Stimulated activated CD8-positive, alpha-beta memory T cell treated with anti-CD3 and anti-CD28 coated beads, Interleukin-4, amount 100 ng/mL, for 1 hour (primary cell): ENCODE measurements around the gene CNST.
"Not testable (repeated sequence)": the region's sequence is repeated elsewhere in the genome, so short reads cannot be mapped to it uniquely, and the experiment has no call there.

Experiments
- DNase-seq, 2 donors: peaks; one replicate each; pipeline ENCODE4 v3.0.0-alpha.2; 2020; ENCODE audit warnings: low read depth in 2 of 2, low spot score in 1 of 2

CNST gene

GRCh38 chr1:246618240-246618808 is 52.1 kb downstream of the CNST start:
- DNase-seq, result no peak

GRCh38 chr1:246622035-246622652 is 55.9 kb downstream of the CNST start:
- DNase-seq, result no peak

DNA sequence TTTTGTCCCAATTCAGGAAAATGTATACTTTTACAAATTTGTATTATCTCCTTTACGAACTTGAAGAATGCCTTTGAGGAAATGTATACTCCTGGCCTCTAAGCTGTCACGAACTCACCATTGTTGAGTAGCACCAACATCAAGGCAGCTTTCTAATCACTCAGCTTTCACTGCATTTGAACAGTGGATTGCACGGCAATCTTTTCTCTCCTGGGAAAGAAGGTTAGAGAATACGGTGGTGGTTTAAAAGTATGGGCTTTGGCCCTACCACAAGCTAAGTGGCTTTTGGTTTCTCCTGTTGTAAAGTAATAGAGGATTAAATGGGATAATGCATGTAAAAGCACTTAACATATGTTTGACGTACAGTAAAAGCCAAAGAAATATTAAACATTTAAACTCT is 57.8 kb downstream of the CNST start:
- no peak for DNase-seq

DNA sequence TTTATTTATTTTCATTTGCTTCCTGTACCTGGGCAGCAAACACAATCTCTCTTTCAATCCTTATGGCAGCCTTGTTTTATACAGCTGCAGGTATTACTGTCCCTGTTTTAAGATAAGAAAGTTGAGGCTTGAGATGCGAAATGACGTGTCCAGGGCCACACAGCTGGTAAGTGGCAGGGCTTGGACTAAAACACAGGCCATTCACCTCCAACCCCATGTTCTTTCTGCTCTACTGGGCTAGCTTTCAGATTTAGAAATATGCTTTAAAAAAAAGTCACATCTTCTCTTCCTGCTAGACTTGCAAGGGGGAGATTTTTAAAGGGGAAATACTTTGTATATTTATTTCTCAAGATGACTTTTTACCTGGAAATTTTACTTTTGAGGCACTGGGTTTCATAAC is 62.8 kb downstream of the CNST start:
- no peak for DNase-seq

GRCh38 chr1:246629976-246630375 is 63.7 kb downstream of the CNST start:
- no peak for DNase-seq

DNA sequence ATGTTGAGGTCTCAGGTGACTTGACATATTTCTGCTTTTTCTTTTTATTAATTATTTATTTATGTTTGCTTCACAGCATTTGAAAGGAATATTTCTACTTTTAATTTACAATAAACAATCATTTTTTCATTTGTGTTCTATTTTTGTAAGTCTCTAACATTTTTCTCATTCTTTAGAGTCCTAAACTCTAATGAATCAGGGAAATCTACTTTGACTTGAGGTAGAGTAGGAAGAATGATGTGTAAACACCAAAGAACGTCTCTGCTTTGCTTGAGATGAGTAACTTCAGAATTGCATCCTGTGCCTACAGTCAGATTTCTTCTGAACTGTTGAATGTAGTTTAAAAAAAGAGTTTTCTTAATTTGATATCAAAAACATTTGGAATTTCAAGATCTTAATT is 65.2 kb downstream of the CNST start:
- no peak for DNase-seq

- DNase-seq, result no peak
Observed at GRCh38 chr1:246632281-246633168, 66.3 kb downstream of the CNST start.

GRCh38 chr1:246634659-246635058 is 68.4 kb downstream of the CNST start:
- DNase-seq, result not testable (repeated sequence)

DNA sequence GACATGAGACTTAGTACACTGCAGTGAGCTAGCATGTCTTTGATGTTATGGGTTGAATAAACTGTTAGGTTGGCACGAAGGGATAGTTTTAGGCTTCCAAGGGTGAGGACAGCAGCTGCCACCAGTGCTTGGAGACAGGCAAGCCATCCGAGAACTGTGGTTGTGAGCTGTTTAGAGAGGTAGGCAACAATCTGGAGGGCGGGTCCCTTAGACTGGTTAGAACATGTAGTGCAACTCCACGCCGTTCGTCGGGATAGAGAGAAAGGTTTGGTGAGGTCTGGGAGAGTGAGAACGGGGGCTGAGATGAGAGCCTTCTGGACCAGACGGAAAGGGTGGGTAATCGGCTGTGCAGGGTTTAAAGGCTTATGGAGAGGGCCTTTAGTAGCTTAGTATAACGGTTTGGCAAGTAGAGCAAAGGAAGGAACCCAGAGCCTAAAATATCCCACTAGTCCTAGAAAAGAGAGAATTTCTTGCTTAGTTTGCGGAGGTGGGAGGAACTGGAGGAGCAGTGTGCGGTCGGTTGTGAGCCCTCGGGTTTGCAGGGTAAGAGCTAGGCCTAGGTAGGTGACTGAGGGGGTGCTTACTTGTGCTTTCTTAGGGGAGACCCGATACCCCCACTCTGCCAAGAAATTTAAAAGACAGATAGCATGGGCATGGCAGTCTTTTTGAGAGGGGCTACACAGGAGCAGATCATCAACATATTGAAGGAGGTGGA is 72.8 kb downstream of the CNST start:
- no peak for DNase-seq

DNA sequence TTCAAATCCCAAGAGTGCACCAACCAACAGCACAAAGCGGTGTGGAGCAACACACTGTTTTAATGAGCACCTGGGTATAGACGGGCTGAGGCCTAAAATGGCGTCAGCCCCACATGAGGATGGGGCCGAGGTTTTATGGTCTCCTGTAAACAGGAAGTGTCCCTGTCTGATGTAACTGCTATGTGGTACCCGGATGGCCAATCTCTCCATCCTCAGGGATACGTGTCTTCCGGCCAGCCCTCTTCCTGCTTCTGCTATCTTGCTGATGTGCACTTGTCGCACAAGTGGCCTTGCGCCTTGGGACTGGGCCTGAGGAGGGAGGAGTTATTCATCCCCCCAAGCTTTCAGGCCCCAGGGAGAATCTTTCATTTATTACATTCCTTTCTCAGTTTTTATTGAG is 73.5 kb downstream of the CNST start:
- DNase-seq, result no peak

- no peak for DNase-seq
Observed at GRCh38 chr1:246640747-246641146, 74.5 kb downstream of the CNST start.

- DNase-seq, result no peak
Observed at GRCh38 chr1:246641394-246641793, 75.1 kb downstream of the CNST start.

DNA sequence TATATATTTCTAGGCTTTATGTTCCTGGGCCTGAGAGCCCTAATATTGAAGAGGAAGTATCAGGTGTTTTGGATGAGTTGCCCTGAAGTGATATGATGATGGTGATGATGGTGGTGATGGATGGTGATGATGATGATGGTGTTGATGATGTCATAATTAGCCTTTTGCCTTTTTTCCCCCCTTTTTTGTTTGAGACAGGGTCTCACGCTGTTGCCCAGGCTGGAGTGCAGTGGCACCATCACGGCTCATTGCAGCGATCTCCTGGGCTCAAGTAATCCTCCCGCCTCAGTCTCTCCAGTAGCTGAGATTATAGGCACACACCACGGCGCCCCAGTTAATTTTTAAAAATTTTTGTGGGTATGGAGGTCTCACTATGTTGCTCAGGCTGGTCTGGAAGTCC is 76.5 kb downstream of the CNST start:
- DNase-seq, result no peak

- DNase-seq, result no peak
Observed at GRCh38 chr1:246647113-246647512, 80.9 kb downstream of the CNST start.

- no peak for DNase-seq
Observed at GRCh38 chr1:246647513-246647912, 81.3 kb downstream of the CNST start.

DNA sequence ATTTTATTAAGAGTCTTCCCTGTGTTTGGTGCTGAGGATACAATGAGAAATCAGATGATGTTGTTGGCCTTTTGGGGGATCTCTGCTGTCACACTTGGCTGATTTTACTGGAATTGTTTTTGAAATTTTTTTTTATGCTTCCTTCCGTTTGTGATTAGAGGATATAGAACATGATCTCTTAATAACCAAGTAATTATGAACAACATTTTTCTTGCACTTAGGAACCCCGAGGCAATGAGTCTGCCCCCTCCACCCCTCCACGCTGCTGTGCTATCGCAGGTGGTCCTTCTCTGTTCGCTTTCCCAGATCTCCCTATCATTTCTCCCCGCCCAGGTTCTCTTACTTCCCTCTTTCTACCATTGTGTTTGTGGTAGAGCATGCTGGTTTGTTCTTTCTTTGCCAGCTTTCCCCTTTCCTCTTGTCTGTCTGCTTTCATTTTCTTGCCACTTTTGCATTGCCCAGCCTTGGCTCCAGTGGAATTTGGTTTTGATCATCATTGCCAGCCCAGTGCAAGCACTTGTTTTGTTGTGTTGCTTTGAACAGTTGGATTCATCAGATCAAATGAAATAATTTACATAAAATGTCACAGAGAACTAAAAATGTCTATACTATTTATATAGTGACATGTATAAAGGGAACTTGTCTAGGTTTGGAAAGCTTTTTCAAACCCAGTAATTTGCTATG is 84.9 kb downstream of the CNST start:
- no peak for DNase-seq

DNA sequence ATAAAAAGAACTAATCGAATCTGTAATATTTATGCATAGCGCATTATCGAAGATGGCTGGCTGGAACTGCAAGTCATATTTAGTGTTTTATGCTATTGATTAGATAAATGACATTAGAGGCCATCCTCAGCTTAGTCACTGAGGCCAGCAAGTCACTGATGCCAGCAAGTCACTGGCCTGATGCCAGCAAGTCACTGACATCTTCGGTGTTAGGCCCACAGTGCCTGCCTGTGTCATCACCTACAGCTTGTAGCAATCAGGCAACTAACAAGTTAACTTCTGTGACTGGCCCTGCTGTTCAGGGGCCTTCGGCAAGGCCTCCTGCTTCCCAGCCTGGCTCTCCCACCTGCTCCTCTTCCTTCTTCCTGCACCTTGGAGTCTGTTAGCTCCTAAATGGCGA is 92.3 kb downstream of the CNST start:
- DNase-seq, result no peak

- no peak for DNase-seq
Observed at GRCh38 chr1:246659594-246660140, 93.4 kb downstream of the CNST start.

DNA sequence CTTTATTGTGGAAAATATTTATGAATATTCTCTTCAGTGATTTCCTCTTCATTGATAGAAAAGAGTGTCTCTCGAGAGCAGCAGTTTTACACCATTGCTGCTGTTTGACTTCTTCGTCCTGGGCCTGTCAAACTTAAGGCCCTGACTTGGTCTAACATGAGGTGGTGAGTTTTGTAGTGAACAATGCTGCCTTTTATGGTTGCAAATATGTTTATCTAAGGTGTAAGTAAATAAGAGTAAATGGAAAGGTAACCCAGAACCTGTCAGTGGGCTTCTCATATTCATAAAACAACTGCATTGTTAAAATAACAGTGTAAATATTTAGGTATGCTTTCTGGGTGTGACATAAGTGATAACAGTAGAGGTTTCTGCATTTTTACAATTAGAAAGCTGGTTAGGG is 95.2 kb downstream of the CNST start:
- no peak for DNase-seq

DNA sequence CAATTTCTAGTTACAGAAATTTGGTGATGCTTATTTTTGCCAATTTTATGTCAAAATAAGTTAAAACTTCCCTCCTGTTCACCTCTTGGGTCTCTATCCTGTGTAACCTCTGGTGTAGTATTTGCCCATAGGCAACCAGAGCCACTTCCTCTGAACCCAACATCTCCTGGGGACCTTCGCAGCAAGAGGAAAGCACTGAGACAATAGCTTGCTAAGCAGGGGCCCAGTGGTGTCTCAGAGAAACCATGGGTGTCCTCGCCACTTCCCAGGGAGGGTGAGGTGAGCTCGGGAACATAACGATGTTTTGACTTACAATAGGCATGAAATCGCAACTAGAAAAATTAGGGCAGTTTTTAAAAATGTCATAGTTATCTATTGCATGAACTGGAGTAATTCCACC is 101.5 kb downstream of the CNST start:
- DNase-seq, result no peak

DNA sequence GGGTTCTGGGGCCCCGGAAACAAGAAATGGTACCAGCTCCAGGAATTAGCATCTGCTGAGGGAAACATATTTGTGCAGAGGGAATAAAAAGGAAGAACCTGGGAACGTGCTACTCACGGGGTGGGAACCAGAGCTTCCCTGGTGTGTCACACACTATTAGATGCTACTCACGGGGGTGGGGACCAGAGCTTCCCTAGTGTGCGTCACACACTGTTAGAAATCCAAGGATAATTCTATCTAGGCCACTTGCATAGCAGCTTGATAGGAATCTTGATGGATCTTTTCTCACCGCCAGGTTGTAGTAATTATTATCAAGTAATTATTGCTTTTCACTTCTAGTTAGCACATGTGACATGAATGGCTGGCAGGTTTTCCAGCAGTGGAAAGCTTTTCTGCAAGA is 103.4 kb downstream of the CNST start:
- no peak for DNase-seq
